Astrocyte (in vitro differentiated cells and primary cell): ENCODE data around the gene MON2. TPM values are rescaled to one million over a fixed set of nuclear protein-coding genes. Genes with fewer than 3 reads are reported as not detected.

Source experiments
- DNase-seq: peaks from one replicate; pipeline ENCODE4 v3.0.0-alpha.2; 2010; ENCODE audit warnings: low read depth
- FAIRE-seq: peaks from 2 replicates; lab custom pipeline; 2011; peaks lifted over from hg19 to GRCh38; lab: Jason Lieb, UNC
- H2AFZ ChIP-seq: 2 replicates; pipeline ENCODE4 v1.6.0; 2012; ENCODE audit warnings: low read depth, low read length, inconsistent platforms
- H3K27ac ChIP-seq: 2 replicates; pipeline ENCODE4 v1.5.1; 2011; ENCODE audit warnings: low read depth, low read length, inconsistent platforms
- H3K27me3 ChIP-seq: 2 replicates; pipeline ENCODE4 v1.6.0; 2011; ENCODE audit warnings: low read length, inconsistent platforms; ENCODE audit not compliant: insufficient read depth
- H3K36me3 ChIP-seq: 2 replicates; pipeline ENCODE4 v1.5.1; 2011; ENCODE audit warnings: low read length, inconsistent platforms; ENCODE audit not compliant: insufficient read depth
- H3K4me1 ChIP-seq: 2 replicates; pipeline ENCODE4 v1.5.1; 2011; ENCODE audit warnings: low read length, inconsistent platforms; ENCODE audit not compliant: insufficient read depth
- H3K4me2 ChIP-seq: 2 replicates; pipeline ENCODE4 v1.6.0; 2012; ENCODE audit warnings: low read length, inconsistent platforms
- H3K4me3 ChIP-seq: 2 replicates; pipeline ENCODE4 v1.5.1; 2011; ENCODE audit warnings: low read depth, mild to moderate bottlenecking, low read length, inconsistent platforms; ENCODE audit not compliant: insufficient read depth
- H3K79me2 ChIP-seq: 2 replicates; pipeline ENCODE4 v1.6.0; 2012; ENCODE audit warnings: mild to moderate bottlenecking, low read length, inconsistent platforms; ENCODE audit not compliant: insufficient read depth
- H3K9ac ChIP-seq: 2 replicates; pipeline ENCODE4 v1.6.0; 2012; ENCODE audit warnings: mild to moderate bottlenecking, low read length, inconsistent platforms
- H3K9me3 ChIP-seq: 2 replicates; pipeline ENCODE4 v1.5.1; 2012; ENCODE audit warnings: low read depth, mild to moderate bottlenecking, low read length, inconsistent platforms; ENCODE audit not compliant: insufficient read depth
- H4K20me1 ChIP-seq: 2 replicates; pipeline ENCODE4 v1.6.0; 2012; ENCODE audit warnings: low read length, inconsistent platforms; ENCODE audit not compliant: insufficient read depth
- H3K27ac Mint-ChIP-seq: one replicate; pipeline ENCODE4 v1.8.0; 2021; ENCODE audit warnings: mild to moderate bottlenecking, mixed read lengths; ENCODE audit not compliant: unreplicated experiment
- H3K27me3 Mint-ChIP-seq: one replicate; pipeline ENCODE4 v1.8.0; 2021; ENCODE audit warnings: low read depth, mixed read lengths; ENCODE audit not compliant: unreplicated experiment
- H3K36me3 Mint-ChIP-seq: one replicate; pipeline ENCODE4 v1.8.0; 2021; ENCODE audit warnings: low read depth, mixed read lengths; ENCODE audit not compliant: unreplicated experiment
- H3K4me1 Mint-ChIP-seq: one replicate; pipeline ENCODE4 v1.8.0; 2021; ENCODE audit warnings: low read depth, mixed read lengths; ENCODE audit not compliant: unreplicated experiment
- H3K4me3 Mint-ChIP-seq: one replicate; pipeline ENCODE4 v1.8.0; 2021; ENCODE audit warnings: mild to moderate bottlenecking, moderate library complexity, mixed read lengths; ENCODE audit not compliant: unreplicated experiment
- H3K9me3 Mint-ChIP-seq: one replicate; pipeline ENCODE4 v1.8.0; 2021; ENCODE audit warnings: mild to moderate bottlenecking, mixed read lengths; ENCODE audit not compliant: unreplicated experiment
- CTCF ChIP-seq: IDR thresholded peaks from 2 replicates; pipeline ENCODE4 v1.5.1; 2011; ENCODE audit warnings: low read depth, mild to moderate bottlenecking, inconsistent platforms, low read length, moderate library complexity; ENCODE audit not compliant: insufficient read depth
- EZH2 ChIP-seq: IDR thresholded peaks from 2 replicates; pipeline ENCODE4 v1.6.1; 2012; ENCODE audit warnings: mild to moderate bottlenecking, low read length, inconsistent platforms; ENCODE audit not compliant: insufficient read depth
- total RNA-seq: library from RNA; stranded (reverse); gene quantifications from 2 replicates; pipeline ENCODE4 v1.2.1, GENCODE V29; 2021

The MON2 gene
- total RNA-seq, 1 donor from 2014 or later = 39.7 TPM

- H3K9me3 ChIP-seq = no peaks in the 10 kb centered on the region
- no peak overlapping the region for H3K4me2 ChIP-seq
- H3K27me3 ChIP-seq = no peaks in the 10 kb centered on the region
- FAIRE-seq = no peak
- H3K36me3 ChIP-seq = no peaks in the 10 kb centered on the region
- peak; percentile 39 for DNase-seq
- no peak overlapping the region for H3K9ac ChIP-seq
- peaks cover 5% of the 10 kb centered on the region for H3K4me1 ChIP-seq
- TF ChIP-seq CTCF (no peak), EZH2 (no peak)
- H4K20me1 ChIP-seq = no peaks in the 10 kb centered on the region
- H3K27me3 Mint-ChIP-seq = no peaks in the 10 kb centered on the region
- peaks cover 2% of the 10 kb centered on the region for H3K9me3 Mint-ChIP-seq
- H3K4me1 Mint-ChIP-seq = peaks cover 13% of the 10 kb centered on the region
- H3K79me2 ChIP-seq = no peaks in the 10 kb centered on the region
- no peak overlapping the region for H3K4me3 Mint-ChIP-seq
- H3K36me3 Mint-ChIP-seq = peaks cover 2% of the 10 kb centered on the region
- H3K4me3 ChIP-seq = no peak overlapping the region
- no peak overlapping the region for H3K27ac ChIP-seq
- H2AFZ ChIP-seq = no peak overlapping the region
- H3K27ac Mint-ChIP-seq = no peak overlapping the region
These were observed 176.9 kb downstream of the MON2 start for GRCh38 chr12:62643486-62643885.

- Histone ChIP-seq H3K27me3 (no peaks in the 10 kb centered on the region), H3K36me3 (no peaks in the 10 kb centered on the region), H2AFZ (no peak overlapping the region), H3K79me2 (no peaks in the 10 kb centered on the region), H3K4me3 (no peak overlapping the region), H3K4me2 (no peak overlapping the region), H3K9me3 (no peaks in the 10 kb centered on the region), H3K4me1 (no peaks in the 10 kb centered on the region), H3K27ac (no peak overlapping the region), H3K9ac (no peak overlapping the region), H4K20me1 (no peaks in the 10 kb centered on the region)
- peaks cover 5% of the 10 kb centered on the region for H3K4me1 Mint-ChIP-seq
- TF ChIP-seq EZH2 (no peak), CTCF (no peak)
- H3K27me3 Mint-ChIP-seq = no peaks in the 10 kb centered on the region
- peaks cover 2% of the 10 kb centered on the region for H3K36me3 Mint-ChIP-seq
- no peak overlapping the region for H3K27ac Mint-ChIP-seq
- no peak for DNase-seq
- FAIRE-seq = no peak
- H3K4me3 Mint-ChIP-seq = no peak overlapping the region
- H3K9me3 Mint-ChIP-seq = peaks cover 2% of the 10 kb centered on the region
These were observed 179.9 kb downstream of the MON2 start for GRCh38 chr12:62646566-62646965.

GRCh38 chr12:62647586-62647985 lies 181.0 kb downstream of the MON2 start:
- H3K4me3 ChIP-seq = no peak overlapping the region
- H3K79me2 ChIP-seq = no peaks in the 10 kb centered on the region
- no peaks in the 10 kb centered on the region for H3K27me3 ChIP-seq
- no peaks in the 10 kb centered on the region for H3K4me1 ChIP-seq
- Mint-ChIP-seq H3K27me3 (no peaks in the 10 kb centered on the region), H3K36me3 (peaks cover 2% of the 10 kb centered on the region), H3K4me1 (no peaks in the 10 kb centered on the region), H3K27ac (no peak overlapping the region), H3K4me3 (no peak overlapping the region), H3K9me3 (peaks cover 2% of the 10 kb centered on the region)
- no peaks in the 10 kb centered on the region for H3K36me3 ChIP-seq
- H3K9ac ChIP-seq = no peak overlapping the region
- TF ChIP-seq CTCF = no peak
- TF ChIP-seq EZH2 = no peak
- no peaks in the 10 kb centered on the region for H3K9me3 ChIP-seq
- H4K20me1 ChIP-seq = no peaks in the 10 kb centered on the region
- DNase-seq (no peak), FAIRE-seq (no peak)
- no peak overlapping the region for H2AFZ ChIP-seq
- H3K4me2 ChIP-seq = no peak overlapping the region
- no peak overlapping the region for H3K27ac ChIP-seq
